ENCODE measurements around the gene ARFGEF3. TPM values are rescaled to one million over a fixed set of nuclear protein-coding genes. Genes with fewer than 3 reads are reported as not detected.

Gene ARFGEF3
- total and polyA plus RNA-seq, 4 donors: 4.7 to 28.1 (median 14.0) TPM

GRCh38 chr6:138346302-138347195, 184.8 kb downstream of the ARFGEF3 start:
- peaks cover 0 to 4% (median 0%) of the 10 kb centered on the region in 5 donors for H3K4me1 ChIP-seq (ENCODE audit: control insufficient read depth in 5 of 5, insufficient read depth in 5 of 5, low read length in 5 of 5)
- H3K9me3 ChIP-seq (ENCODE audit: control insufficient read depth in 4 of 4, insufficient read depth in 3 of 4, low read length in 3 of 4): no peaks in the 10 kb centered on the region
- H3K27me3 ChIP-seq (ENCODE audit: control insufficient read depth in 3 of 3, insufficient read depth in 3 of 3, low read length in 2 of 3): no peaks in the 10 kb centered on the region
- 68 to 82% methylated on average over 2 of the region's 2 CpGs for WGBS, 2 donors
- DNase-seq: peak in 1 of 3 donors; percentile 10
- no peak overlapping the region for H3K27ac ChIP-seq (ENCODE audit: low read depth in 1 of 2, low read length in 1 of 2)
- no peak overlapping the region for H3K4me3 ChIP-seq
- no peak overlapping the region for H3K9ac ChIP-seq (ENCODE audit: insufficient read depth in 1 of 2, low read length in 2 of 2)
- TF ChIP-seq CTCF (IDR thresholded peaks at IDR 0.05; ENCODE audit: control extremely low read depth, extremely low read depth): no peak
- H3K36me3 ChIP-seq (ENCODE audit: control insufficient read depth in 4 of 4, insufficient read depth in 4 of 4, low read length in 4 of 4): no peaks in the 10 kb centered on the region
- ATAC-seq (ENCODE audit: insufficient read depth, low FRiP score): no peak

DNA sequence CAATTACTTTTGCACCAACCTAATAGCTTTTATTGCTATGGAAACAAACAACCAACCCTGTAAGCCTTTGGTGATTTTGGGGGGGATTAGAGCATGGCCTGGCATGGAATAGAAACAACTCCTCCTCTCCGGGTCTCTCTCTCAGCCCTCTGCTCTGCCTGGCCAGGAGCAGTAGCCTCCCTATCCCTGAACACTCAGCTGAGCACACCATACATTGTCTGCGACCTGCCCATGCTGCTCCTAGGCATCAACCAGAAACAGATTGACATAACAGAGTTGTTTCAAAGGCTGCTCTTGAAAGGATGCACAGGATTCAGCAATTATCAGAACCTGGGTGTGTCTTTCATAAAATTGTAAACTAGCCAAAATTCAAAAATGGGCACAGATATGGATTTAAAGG, 186.1 kb downstream of the ARFGEF3 start:
- Histone ChIP-seq H3K4me3 (no peak overlapping the region), H3K4me1 (ENCODE audit: control insufficient read depth in 5 of 5, insufficient read depth in 5 of 5, low read length in 5 of 5) (peaks cover 0 to 4% (median 0%) of the 10 kb centered on the region in 5 donors), H3K36me3 (ENCODE audit: control insufficient read depth in 4 of 4, insufficient read depth in 4 of 4, low read length in 4 of 4) (no peaks in the 10 kb centered on the region), H3K9me3 (ENCODE audit: control insufficient read depth in 4 of 4, insufficient read depth in 3 of 4, low read length in 3 of 4) (no peaks in the 10 kb centered on the region), H3K27me3 (ENCODE audit: control insufficient read depth in 3 of 3, insufficient read depth in 3 of 3, low read length in 2 of 3) (no peaks in the 10 kb centered on the region), H3K27ac (ENCODE audit: low read depth in 1 of 2, low read length in 1 of 2) (no peak overlapping the region), H3K9ac (ENCODE audit: insufficient read depth in 1 of 2, low read length in 2 of 2) (no peak overlapping the region)
- DNase-seq: no peak
- ATAC-seq (ENCODE audit: insufficient read depth, low FRiP score): no peak
- WGBS, 2 donors: 84 to 89% methylated on average over 2 of the region's 2 CpGs
- TF ChIP-seq CTCF (IDR thresholded peaks at IDR 0.05; ENCODE audit: control extremely low read depth, extremely low read depth): no peak

- Histone ChIP-seq H3K9ac (ENCODE audit: insufficient read depth in 1 of 2, low read length in 2 of 2) (no peak overlapping the region), H3K9me3 (ENCODE audit: control insufficient read depth in 4 of 4, insufficient read depth in 3 of 4, low read length in 3 of 4) (no peaks in the 10 kb centered on the region), H3K27ac (ENCODE audit: low read depth in 1 of 2, low read length in 1 of 2) (no peak overlapping the region), H3K27me3 (ENCODE audit: control insufficient read depth in 3 of 3, insufficient read depth in 3 of 3, low read length in 2 of 3) (no peaks in the 10 kb centered on the region), H3K4me1 (ENCODE audit: control insufficient read depth in 5 of 5, insufficient read depth in 5 of 5, low read length in 5 of 5) (peaks cover 0 to 4% (median 0%) of the 10 kb centered on the region in 5 donors), H3K4me3 (no peak overlapping the region), H3K36me3 (ENCODE audit: control insufficient read depth in 4 of 4, insufficient read depth in 4 of 4, low read length in 4 of 4) (no peaks in the 10 kb centered on the region)
- 85 to 95% methylated on average over 3 of the region's 3 CpGs for WGBS, 2 donors
- no peak for DNase-seq
- ATAC-seq (ENCODE audit: insufficient read depth, low FRiP score): no peak
- no peak for TF ChIP-seq CTCF (IDR thresholded peaks at IDR 0.05; ENCODE audit: control extremely low read depth, extremely low read depth)
Measured at GRCh38 chr6:138349891-138350290, 188.2 kb downstream of the ARFGEF3 start.

All from lung (tissue), 12 donors.